ENCODE measurements around the gene XRN2. TPM values are rescaled to one million over a fixed set of nuclear protein-coding genes. Genes with fewer than 3 reads are reported as not detected.

XRN2 gene
- polyA plus RNA-seq, 2 of the 4 experiments (the other 2 are of a cell fraction): 125 to 192 TPM

DNA sequence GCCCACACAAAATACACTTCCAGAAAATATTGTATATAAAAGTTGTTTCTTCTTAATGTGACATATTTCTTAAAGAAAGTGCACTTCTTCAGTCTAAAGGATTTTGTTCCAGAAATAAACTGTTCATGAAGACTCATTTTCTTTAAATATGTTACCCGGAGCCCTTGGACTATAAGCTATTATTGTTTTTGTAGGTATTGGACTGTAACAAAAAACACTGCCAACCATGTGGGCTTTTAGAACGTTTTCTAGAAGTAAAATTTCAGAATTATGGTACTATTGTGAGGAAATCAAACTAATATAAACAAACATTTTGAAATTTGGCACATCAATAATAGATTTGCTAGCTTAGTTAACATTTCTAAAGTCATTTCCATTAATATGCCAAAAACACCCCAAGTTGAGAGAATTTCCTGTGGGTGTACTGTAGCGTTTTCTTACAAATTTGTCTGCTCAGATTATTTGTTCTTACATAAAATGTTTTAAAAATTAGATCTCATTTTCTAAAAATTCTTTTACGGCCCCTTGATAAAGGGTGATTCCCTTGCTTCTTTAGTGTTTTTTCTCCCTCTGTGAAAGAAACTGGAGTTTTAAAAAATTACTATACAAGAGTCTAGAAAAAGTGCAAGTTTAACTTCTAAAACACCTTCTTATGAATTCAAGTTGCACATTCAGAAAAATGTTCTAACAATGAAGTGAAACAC lies 90.8 kb downstream of the XRN2 start:
- Histone ChIP-seq H3K27ac (no peak overlapping the region), H3K4me3 (no peak overlapping the region), H3K4me1 (peaks cover 5% of the 10 kb centered on the region; the same call in 2 of the 3 replicates), H3K4me2 (no peak overlapping the region), H3K9me3 (no peaks in the 10 kb centered on the region)
- DNase-seq (ENCODE audit: low read depth in 1 of 2, low spot score in 1 of 2) (no peak), ATAC-seq (no peak), FAIRE-seq (peak; percentile 68)
- TF ChIP-seq SMC3 (IDR thresholded peaks at IDR 0.05) (no peak), PBX3 (IDR thresholded peaks at IDR 0.05) (no peak), HOXB13 (CRISPR knock-in tag; IDR thresholded peaks at IDR 0.05; ENCODE audit: low read depth) (no peak), ZNF302 (CRISPR knock-in tag; IDR thresholded peaks at IDR 0.05) (no peak), EHMT2 (IDR thresholded peaks at IDR 0.05; ENCODE audit: low read depth) (no peak), RARB (CRISPR knock-in tag; IDR thresholded peaks at IDR 0.05) (no peak), TP53 (CRISPR knock-in tag; IDR thresholded peaks at IDR 0.05) (no peak), EHF (CRISPR knock-in tag; IDR thresholded peaks at IDR 0.05) (no peak), NPAS2 (CRISPR knock-in tag; IDR thresholded peaks at IDR 0.05; ENCODE audit: borderline replicate concordance) (no peak), HOXA7 (CRISPR knock-in tag; IDR thresholded peaks at IDR 0.05) (no peak), MYC (IDR thresholded peaks at IDR 0.05; ENCODE audit: borderline replicate concordance, low read length) (no peak), CTCF (IDR thresholded peaks at IDR 0.05) (no peak), NFE2L2 (conservative IDR thresholded peaks at IDR 0.05; ENCODE audit: low read length) (no peak), CBX8 (IDR thresholded peaks at IDR 0.05) (no peak), PHF8 (IDR thresholded peaks at IDR 0.05; ENCODE audit: borderline replicate concordance, low read depth) (no peak), BHLHE40 (IDR thresholded peaks at IDR 0.05; ENCODE audit: low read depth, low read length) (no peak)
- TF ChIP-seq, protein P1, sequence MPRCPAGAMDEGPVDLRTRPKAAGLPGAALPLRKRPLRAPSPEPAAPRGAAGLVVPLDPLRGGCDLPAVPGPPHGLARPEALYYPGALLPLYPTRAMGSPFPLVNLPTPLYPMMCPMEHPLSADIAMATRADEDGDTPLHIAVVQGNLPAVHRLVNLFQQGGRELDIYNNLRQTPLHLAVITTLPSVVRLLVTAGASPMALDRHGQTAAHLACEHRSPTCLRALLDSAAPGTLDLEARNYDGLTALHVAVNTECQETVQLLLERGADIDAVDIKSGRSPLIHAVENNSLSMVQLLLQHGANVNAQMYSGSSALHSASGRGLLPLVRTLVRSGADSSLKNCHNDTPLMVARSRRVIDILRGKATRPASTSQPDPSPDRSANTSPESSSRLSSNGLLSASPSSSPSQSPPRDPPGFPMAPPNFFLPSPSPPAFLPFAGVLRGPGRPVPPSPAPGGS (IDR thresholded peaks at IDR 0.05): no peak
- TF ChIP-seq, protein P2, sequence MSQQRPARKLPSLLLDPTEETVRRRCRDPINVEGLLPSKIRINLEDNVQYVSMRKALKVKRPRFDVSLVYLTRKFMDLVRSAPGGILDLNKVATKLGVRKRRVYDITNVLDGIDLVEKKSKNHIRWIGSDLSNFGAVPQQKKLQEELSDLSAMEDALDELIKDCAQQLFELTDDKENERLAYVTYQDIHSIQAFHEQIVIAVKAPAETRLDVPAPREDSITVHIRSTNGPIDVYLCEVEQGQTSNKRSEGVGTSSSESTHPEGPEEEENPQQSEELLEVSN (IDR thresholded peaks at IDR 0.05; ENCODE audit: borderline replicate concordance, low read depth): no peak
- TF ChIP-seq, protein P3, sequence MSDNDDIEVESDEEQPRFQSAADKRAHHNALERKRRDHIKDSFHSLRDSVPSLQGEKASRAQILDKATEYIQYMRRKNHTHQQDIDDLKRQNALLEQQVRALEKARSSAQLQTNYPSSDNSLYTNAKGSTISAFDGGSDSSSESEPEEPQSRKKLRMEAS (IDR thresholded peaks at IDR 0.05): no peak
- TF ChIP-seq, protein P4, sequence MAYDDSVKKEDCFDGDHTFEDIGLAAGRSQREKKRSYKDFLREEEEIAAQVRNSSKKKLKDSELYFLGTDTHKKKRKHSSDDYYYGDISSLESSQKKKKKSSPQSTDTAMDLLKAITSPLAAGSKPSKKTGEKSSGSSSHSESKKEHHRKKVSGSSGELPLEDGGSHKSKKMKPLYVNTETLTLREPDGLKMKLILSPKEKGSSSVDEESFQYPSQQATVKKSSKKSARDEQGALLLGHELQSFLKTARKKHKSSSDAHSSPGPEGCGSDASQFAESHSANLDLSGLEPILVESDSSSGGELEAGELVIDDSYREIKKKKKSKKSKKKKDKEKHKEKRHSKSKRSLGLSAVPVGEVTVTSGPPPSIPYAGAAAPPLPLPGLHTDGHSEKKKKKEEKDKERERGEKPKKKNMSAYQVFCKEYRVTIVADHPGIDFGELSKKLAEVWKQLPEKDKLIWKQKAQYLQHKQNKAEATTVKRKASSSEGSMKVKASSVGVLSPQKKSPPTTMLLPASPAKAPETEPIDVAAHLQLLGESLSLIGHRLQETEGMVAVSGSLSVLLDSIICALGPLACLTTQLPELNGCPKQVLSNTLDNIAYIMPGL (CRISPR knock-in tag; IDR thresholded peaks at IDR 0.05; ENCODE audit: borderline replicate concordance): no peak
- WGBS (ENCODE audit: missing lambda C conversion rate): 63% methylated on average over 4 of the region's 4 CpGs
- CTCF ChIA-PET: interaction anchor here (1.0 kb wide), 1 partner anchor 111 kb away, joined by 3 read pairs; no protein-coding TSS in a partner anchor
- POLR2A ChIA-PET: no interaction called here

Measured in A549 (cell line).